ENCODE results near the gene SCRN1.

SCRN1 gene

DNA sequence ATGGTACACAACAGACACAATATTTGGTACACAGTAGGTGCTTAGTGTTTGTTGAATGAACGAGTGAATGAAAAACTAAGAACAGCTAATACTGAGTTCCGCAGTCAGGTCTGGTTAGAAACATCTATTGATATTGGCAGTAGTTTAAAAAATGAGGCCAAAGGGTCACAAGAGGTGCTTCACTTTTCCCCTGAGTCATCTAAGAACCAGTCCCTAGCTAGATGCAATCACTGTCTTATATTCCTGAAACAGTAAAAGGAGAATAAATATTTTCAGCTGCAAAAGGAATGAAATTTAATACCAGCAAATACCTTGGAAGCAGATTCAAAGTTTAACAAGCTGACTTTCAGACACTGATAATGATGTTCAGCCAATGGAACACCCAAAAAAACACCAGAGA lies 54.5 kb downstream of the SCRN1 start:
- H3K4me1 ChIP-seq, result no peaks in the 10 kb centered on the region
- no peaks in the 10 kb centered on the region for H3K27me3 ChIP-seq
- H3K9ac ChIP-seq, result no peak overlapping the region
- peaks cover 0 to 17% (median 12%) of the 10 kb centered on the region in 11 experiments; a peak in 13 of 22 replicates for H3K9me3 ChIP-seq (replicated peaks in 1 of 11)
- H3K4me3 ChIP-seq, result no peak overlapping the region
- H4K20me1 ChIP-seq, result no peaks in the 10 kb centered on the region
- TF ChIP-seq Cebpa-rat (IDR thresholded peaks at IDR 0.05), result no peak
- H3K27ac ChIP-seq, result no peak overlapping the region
- H3K4me2 ChIP-seq, result no peak overlapping the region
- no peaks in the 10 kb centered on the region for H3K36me3 ChIP-seq

DNA sequence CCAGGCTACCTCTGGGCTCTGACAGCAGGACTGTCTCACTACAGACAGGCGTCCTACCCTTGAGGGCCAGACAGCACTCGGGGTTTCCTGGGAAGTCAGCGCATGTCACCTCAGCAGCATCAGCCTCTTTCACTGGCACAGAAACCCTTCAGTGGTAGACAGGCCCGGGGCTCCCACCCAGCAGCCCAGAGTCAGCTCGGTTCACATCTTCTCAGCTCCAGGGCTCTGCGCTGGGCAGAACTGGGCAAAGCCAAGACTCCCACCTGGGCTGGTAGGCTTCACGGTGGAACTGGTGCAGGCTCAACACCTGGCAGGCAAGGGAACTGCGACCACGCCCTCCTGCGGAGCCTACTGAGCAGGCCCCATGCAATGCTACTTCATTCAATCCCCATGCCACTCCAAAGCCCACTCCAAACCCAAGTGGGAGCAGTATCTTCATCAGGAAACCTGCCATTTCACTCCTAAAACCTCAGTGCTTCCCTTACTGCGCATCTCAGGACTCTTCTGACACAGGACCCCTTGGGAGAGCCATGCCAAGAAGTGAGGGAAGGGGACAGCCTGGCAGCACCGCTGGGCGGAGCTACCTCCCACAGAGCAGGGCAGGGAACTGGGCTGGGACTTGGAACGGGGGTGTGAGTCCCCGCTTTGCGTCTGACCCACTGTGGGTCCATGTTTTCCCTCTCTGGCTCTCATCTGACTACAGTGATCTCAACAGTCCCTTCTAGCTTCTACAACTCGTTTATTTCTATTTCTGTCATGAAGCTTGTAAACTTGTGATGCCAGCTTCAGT lies 60.4 kb downstream of the SCRN1 start:
- Histone ChIP-seq H3K4me1 (no peaks in the 10 kb centered on the region), H3K4me2 (no peak overlapping the region), H4K20me1 (no peaks in the 10 kb centered on the region), H3K27ac (no peak overlapping the region), H3K36me3 (no peaks in the 10 kb centered on the region), H3K9ac (no peak overlapping the region), H3K4me3 (no peak overlapping the region), H3K9me3 (replicated peaks in 1 of 11) (no peaks in the 10 kb centered on the region), H3K27me3 (no peaks in the 10 kb centered on the region)
- TF ChIP-seq Cebpa-rat (IDR thresholded peaks at IDR 0.05), result no peak

DNA sequence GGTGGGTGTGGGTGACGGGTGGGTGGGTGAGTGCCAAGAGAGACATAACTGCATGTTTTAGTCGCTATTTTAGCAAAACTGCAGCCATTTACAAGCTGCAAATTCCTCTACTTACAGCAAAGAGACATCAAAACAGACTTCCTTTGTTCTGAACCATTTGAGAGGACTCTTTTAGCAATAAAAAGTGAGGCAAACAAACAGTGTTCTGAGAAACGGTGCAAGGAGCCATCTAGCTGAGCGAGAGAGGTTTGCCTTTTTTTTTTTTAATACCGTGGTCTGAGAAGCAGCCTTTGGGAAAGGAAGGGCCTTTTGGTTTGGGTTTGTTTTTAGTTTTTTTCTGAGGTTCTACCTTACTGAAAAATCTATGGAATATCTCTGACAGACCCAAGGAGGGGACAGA lies 62.9 kb downstream of the SCRN1 start:
- no peaks in the 10 kb centered on the region; a peak in 1 of 20 replicates for H3K4me1 ChIP-seq
- H3K27ac ChIP-seq, result no peak overlapping the region
- no peak overlapping the region for H3K4me3 ChIP-seq
- no peak overlapping the region for H3K4me2 ChIP-seq
- no peaks in the 10 kb centered on the region for H4K20me1 ChIP-seq
- no peaks in the 10 kb centered on the region for H3K27me3 ChIP-seq
- H3K9me3 ChIP-seq (replicated peaks in 1 of 11), result no peaks in the 10 kb centered on the region
- H3K36me3 ChIP-seq, result no peaks in the 10 kb centered on the region
- no peak for TF ChIP-seq Cebpa-rat (IDR thresholded peaks at IDR 0.05)
- H3K9ac ChIP-seq, result no peak overlapping the region

DNA sequence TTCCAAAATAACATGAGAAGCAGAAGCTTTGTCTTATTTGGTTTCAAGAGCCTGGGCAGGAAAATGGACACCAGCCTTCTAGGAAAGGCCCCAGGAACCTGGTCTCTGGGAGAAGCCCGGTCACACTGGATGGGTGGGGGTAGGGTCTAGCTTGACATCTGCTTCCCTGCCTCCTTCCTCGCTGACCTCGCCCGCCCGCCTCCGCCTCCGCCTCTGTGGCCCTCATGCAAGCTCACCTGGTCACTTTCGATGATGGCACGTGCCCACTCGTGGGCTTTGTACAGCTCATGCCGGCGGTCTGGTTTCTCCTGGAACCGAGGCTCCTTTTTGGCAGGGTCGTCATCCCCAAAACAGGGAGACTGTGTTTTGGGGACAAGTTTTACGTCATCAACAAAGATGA lies 63.4 kb downstream of the SCRN1 start:
- Histone ChIP-seq H3K9ac (no peak overlapping the region), H4K20me1 (no peaks in the 10 kb centered on the region), H3K4me1 (no peaks in the 10 kb centered on the region; a peak in 1 of 20 replicates), H3K4me2 (no peak overlapping the region), H3K27ac (no peak overlapping the region), H3K27me3 (no peaks in the 10 kb centered on the region), H3K36me3 (no peaks in the 10 kb centered on the region), H3K4me3 (no peak overlapping the region), H3K9me3 (replicated peaks in 1 of 11) (no peaks in the 10 kb centered on the region)
- TF ChIP-seq Cebpa-rat (IDR thresholded peaks at IDR 0.05), result no peak

DNA sequence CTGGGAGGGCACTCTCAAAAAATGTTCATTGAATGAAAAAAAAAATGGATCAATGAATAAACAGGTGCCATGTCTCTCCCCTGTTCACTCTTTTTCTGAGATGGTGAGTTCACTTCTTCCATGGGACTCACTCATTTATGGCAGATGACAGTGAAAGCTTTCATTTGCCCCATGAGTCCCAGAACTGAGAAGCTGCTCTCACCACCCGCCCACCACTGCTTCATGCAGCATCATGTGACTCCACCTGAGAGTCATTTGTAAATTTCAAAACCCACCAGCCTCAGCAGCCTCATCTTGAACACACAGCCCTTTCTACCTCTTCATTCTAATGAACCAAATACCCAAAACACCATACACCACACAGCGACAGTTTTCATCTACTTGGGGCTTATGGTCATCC lies 64.9 kb downstream of the SCRN1 start:
- TF ChIP-seq Cebpa-rat (IDR thresholded peaks at IDR 0.05), result no peak
- H3K9me3 ChIP-seq (replicated peaks in 1 of 11), result no peaks in the 10 kb centered on the region
- H3K4me1 ChIP-seq, result no peaks in the 10 kb centered on the region; a peak in 1 of 20 replicates
- no peaks in the 10 kb centered on the region for H3K27me3 ChIP-seq
- no peak overlapping the region for H3K4me2 ChIP-seq
- H3K27ac ChIP-seq, result no peak overlapping the region
- H3K36me3 ChIP-seq, result no peaks in the 10 kb centered on the region
- H3K9ac ChIP-seq, result no peak overlapping the region
- no peak overlapping the region for H3K4me3 ChIP-seq
- no peaks in the 10 kb centered on the region for H4K20me1 ChIP-seq

DNA sequence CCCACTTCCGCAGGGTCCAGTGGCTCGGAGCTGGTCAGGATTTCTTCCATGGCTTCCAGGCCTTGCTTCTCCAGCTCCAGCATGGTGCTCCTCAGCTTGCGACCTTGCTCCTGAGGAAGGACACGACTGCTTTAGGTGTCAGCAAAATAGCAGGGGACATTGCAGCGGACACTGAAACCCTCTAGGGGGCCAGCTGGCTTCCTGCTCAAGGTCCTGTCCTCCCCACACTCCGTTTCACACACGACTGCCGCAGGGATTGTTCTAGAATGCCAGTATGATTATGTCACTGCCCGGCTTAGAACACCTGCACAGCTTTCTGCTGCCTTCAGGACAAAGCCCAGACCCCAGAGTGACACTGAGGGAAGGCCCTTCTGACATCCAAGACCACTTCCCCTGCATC lies 65.6 kb downstream of the SCRN1 start:
- Histone ChIP-seq H3K27ac (no peak overlapping the region), H3K36me3 (no peaks in the 10 kb centered on the region), H3K27me3 (no peaks in the 10 kb centered on the region), H3K4me1 (no peaks in the 10 kb centered on the region; a peak in 1 of 20 replicates), H3K4me3 (no peak overlapping the region), H3K9me3 (replicated peaks in 1 of 11) (no peaks in the 10 kb centered on the region), H3K9ac (no peak overlapping the region), H4K20me1 (no peaks in the 10 kb centered on the region), H3K4me2 (no peak overlapping the region)
- TF ChIP-seq Cebpa-rat (IDR thresholded peaks at IDR 0.05), result no peak

DNA sequence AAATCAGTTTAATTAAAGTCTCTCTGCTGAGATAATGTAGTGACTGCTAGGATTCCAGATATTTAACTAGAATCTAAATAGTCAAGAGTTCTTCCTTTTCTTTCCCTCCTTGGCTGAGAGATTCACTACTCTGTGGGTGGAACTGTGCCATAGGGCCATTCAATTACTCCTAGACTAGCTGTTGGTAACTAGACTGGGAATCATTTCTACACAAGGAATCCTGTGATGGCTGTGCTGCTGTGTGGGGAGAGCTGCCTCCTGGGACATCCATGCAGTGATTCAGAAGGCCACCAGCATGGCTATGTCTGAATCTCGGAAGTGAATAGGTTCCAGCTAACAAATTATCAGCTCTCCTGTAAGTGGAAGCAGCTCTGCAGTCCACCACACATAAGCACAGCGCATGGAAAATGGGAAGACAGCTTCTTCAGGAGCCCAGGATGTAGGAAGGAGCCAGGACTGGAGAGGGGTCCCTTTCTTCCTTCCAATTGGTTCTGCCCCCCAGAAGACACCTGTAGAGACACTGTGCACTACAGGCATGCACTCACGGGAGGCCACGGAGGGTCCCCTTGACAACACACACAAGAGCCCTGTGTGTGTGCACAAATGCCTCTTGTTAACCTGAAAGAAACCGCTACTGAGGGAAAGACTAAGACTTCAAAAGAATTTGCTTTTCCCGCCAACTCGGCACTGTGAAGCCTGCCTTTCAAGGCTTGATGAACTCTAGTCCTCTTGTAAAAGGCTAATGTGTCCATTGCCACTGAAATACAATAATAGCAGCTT lies 66.5 kb downstream of the SCRN1 start:
- Histone ChIP-seq H3K9me3 (replicated peaks in 1 of 11) (no peaks in the 10 kb centered on the region), H3K4me2 (no peak overlapping the region), H3K9ac (no peak overlapping the region), H3K4me1 (no peaks in the 10 kb centered on the region; a peak in 1 of 20 replicates), H3K4me3 (no peak overlapping the region), H3K27me3 (no peaks in the 10 kb centered on the region), H3K27ac (no peak overlapping the region), H3K36me3 (no peaks in the 10 kb centered on the region), H4K20me1 (no peaks in the 10 kb centered on the region)
- no peak for TF ChIP-seq Cebpa-rat (IDR thresholded peaks at IDR 0.05)

DNA sequence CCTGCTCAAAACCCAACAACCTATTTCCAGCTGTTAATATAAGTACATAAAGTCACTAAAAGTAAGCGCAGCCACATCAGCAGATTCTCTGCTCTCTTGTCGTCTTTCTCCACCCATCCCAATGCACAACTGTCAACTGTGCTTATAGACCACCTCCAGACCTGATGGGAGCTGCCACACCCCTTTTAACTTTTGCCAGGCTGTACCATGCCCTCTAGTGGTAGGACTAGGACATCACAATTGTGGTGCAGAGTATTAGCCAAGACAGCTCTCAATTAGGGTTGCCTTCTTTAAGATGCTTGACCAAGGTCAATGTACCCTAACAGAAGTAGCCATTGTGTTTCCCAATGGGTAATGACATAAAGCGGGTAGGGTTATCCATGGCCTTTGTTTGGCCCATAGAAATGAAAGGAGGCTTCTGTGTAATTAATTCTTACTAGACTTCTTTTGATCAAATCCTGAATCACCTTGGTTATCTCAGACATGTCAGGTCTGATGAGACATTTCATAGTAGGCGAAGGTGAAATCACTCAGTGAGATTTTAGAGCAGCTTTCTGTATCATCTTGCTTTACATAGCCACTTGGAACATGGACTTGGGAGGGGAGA lies 68.1 kb downstream of the SCRN1 start:
- TF ChIP-seq Cebpa-rat (IDR thresholded peaks at IDR 0.05), result no peak
- Histone ChIP-seq H3K27me3 (no peaks in the 10 kb centered on the region), H3K27ac (no peak overlapping the region), H3K36me3 (no peaks in the 10 kb centered on the region), H3K9me3 (replicated peaks in 1 of 11) (no peaks in the 10 kb centered on the region), H3K4me2 (no peak overlapping the region), H3K4me1 (no peaks in the 10 kb centered on the region; a peak in 1 of 20 replicates), H3K9ac (no peak overlapping the region), H4K20me1 (no peaks in the 10 kb centered on the region), H3K4me3 (no peak overlapping the region)

DNA sequence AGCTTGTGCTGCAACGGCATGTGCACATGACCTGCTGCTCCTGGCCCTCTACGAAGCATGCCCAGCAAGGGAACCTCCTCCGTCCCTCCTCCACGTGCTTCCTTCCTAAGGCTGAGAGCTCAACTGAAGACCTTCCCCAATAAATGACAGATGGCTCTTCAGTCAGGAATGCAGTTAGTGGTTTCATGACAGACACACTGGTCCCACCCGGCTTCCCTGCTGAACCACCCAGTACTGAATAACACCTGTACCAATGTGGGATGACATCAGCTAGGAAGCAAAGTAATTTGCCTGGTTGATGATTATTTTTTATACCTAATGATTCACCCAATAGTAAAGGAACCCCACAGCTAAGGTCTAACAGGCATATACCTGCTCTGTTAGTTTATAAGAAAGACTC lies 69.1 kb downstream of the SCRN1 start:
- TF ChIP-seq Cebpa-rat (IDR thresholded peaks at IDR 0.05), result no peak
- H3K27ac ChIP-seq, result no peak overlapping the region
- H3K9ac ChIP-seq, result no peak overlapping the region
- H3K36me3 ChIP-seq, result no peaks in the 10 kb centered on the region
- no peak overlapping the region for H3K4me3 ChIP-seq
- no peaks in the 10 kb centered on the region for H3K27me3 ChIP-seq
- no peaks in the 10 kb centered on the region for H3K9me3 ChIP-seq (replicated peaks in 1 of 11)
- no peaks in the 10 kb centered on the region for H4K20me1 ChIP-seq
- no peak overlapping the region for H3K4me2 ChIP-seq
- peaks cover 0 to 5% (median 2%) of the 10 kb centered on the region in 10 experiments; a peak in 8 of 20 replicates for H3K4me1 ChIP-seq
